Gastroesophageal sphincter (tissue), 3 donors: ENCODE results near the gene ADAT3.

ENCODE experiments used
- CTCF ChIP-seq, 4 experiments: fragments of 200-600 bp in 2 of 4; fragments of 450-650 bp in 2 of 4; sonication (generic) in 1 of 4; IDR thresholded peaks; one replicate each; pipeline ENCODE4 v1.5.1; 2017 to 2019; ENCODE audit warnings: antibody characterized with exemption in 4 of 4, mild to moderate bottlenecking in 2 of 4, moderate library complexity in 2 of 4
- EP300 ChIP-seq: sonication (generic); formaldehyde crosslinking; IDR thresholded peaks from one replicate; pipeline ENCODE4 v1.6.1; 2017; ENCODE audit warnings: antibody characterized with exemption, mild to moderate bottlenecking
- POLR2A ChIP-seq, 2 donors: fragments of 450-650 bp; IDR thresholded peaks; one replicate each; pipeline ENCODE4 v1.6.1; 2017; ENCODE audit warnings: antibody characterized with exemption in 2 of 2, mild to moderate bottlenecking in 2 of 2, moderate library complexity in 1 of 2
- POLR2AphosphoS5 ChIP-seq: sonication (generic); formaldehyde crosslinking; IDR thresholded peaks from one replicate; pipeline ENCODE4 v1.6.1; 2017; ENCODE audit warnings: antibody characterized with exemption

DNA sequence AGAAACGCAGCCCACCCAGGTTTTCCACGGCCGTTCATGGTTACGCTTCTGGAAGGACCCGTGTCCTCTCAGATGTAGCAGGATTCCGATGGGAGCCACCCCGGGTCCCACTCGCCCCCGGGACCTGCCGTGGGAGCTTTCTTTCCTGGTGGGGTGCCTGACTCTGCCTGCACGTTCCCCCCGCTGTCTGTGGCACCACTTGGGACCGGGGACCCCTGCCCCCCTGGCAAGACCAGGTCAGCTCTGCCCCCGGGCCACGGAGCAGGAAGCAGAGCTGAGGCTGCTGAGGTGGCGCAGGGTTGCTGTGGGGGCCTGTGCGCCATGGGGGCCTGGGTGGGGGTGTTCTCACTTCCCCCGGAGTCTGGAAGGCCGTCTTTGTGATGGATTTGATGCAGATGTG, 47.8 kb downstream of the ADAT3 start:
- TF ChIP-seq CTCF (IDR thresholded peaks at IDR 0.05) (no peak), POLR2A (IDR thresholded peaks at IDR 0.05) (no peak), EP300 (no peak), POLR2AphosphoS5 (no peak)
